ENCODE measurements around the gene GPBP1L1. TPM values are rescaled to one million over a fixed set of nuclear protein-coding genes. Genes with fewer than 3 reads are reported as not detected.
"Not testable (repeated sequence)": the region's sequence is repeated elsewhere in the genome, so short reads cannot be mapped to it uniquely, and the experiment has no call there.

GPBP1L1 gene, protein sequence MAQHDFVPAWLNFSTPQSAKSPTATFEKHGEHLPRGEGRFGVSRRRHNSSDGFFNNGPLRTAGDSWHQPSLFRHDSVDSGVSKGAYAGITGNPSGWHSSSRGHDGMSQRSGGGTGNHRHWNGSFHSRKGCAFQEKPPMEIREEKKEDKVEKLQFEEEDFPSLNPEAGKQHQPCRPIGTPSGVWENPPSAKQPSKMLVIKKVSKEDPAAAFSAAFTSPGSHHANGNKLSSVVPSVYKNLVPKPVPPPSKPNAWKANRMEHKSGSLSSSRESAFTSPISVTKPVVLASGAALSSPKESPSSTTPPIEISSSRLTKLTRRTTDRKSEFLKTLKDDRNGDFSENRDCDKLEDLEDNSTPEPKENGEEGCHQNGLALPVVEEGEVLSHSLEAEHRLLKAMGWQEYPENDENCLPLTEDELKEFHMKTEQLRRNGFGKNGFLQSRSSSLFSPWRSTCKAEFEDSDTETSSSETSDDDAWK
- 100 to 1,000 TPM in 4 of 5 donors, 10 to 100 TPM in 1; 87.8 to 131 (median 118) TPM for polyA plus RNA-seq (ENCODE audit: insufficient read depth in 1 of 5, insufficient read length in 5 of 5, low replicate concordance in 1 of 5)
- long read RNA-seq, donor 1, transcript GPBP1L1-201 (12 exons, 3,599 nt), result major isoform, 7 of 143 reads
- long read RNA-seq, donor 1, partial matches to known transcripts, result 97 of 143 reads
- long read RNA-seq, donor 1, other reads (novel, unspliced or antisense), result 31 of 143 reads
- long read RNA-seq, donor 2, transcript GPBP1L1-201 (12 exons, 3,599 nt), result major isoform, 5 of 9 reads
- long read RNA-seq, donor 2, partial matches to known transcripts, result 0 of 9 reads
- long read RNA-seq, donor 2, other reads (novel, unspliced or antisense), result 0 of 9 reads
- long read RNA-seq, donor 3, transcript GPBP1L1-209 (3 exons, 560 nt), result major isoform, 5 of 24 reads
- long read RNA-seq, donor 3, transcript GPBP1L1-202 (13 exons, 3,736 nt), result major isoform, 5 of 24 reads
- long read RNA-seq, donor 3, partial matches to known transcripts, result 5 of 24 reads
- long read RNA-seq, donor 3, other reads (novel, unspliced or antisense), result 0 of 24 reads
- long read RNA-seq, donor 4, partial matches to known transcripts, result 0 of 8 reads
- long read RNA-seq, donor 4, other reads (novel, unspliced or antisense), result 0 of 8 reads
- long read RNA-seq, donor 5, partial matches to known transcripts, result 0 of 18 reads
- long read RNA-seq, donor 5, other reads (novel, unspliced or antisense), result 0 of 18 reads
- long read RNA-seq, donor 6, transcript GPBP1L1-207 (3 exons, 964 nt), result major isoform, 8 of 25 reads
- long read RNA-seq, donor 6, transcript GPBP1L1-201 (12 exons, 3,599 nt), result minor isoform, 6 of 25 reads
- long read RNA-seq, donor 6, partial matches to known transcripts, result 0 of 25 reads
- long read RNA-seq, donor 6, other reads (novel, unspliced or antisense), result 0 of 25 reads
- long read RNA-seq, donor 7, partial matches to known transcripts, result 7 of 60 reads
- long read RNA-seq, donor 7, other reads (novel, unspliced or antisense), result 45 of 60 reads
- long read RNA-seq, donor 8, partial matches to known transcripts, result 38 of 62 reads
- long read RNA-seq, donor 8, other reads (novel, unspliced or antisense), result 12 of 62 reads

- peak; percentile 98 for DNase-seq
Measured at GRCh38 chr1:45686288-45687013, at the start of gene GPBP1L1. TSS of gene GPBP1L1 (minus strand) at chr1:45686533. CDS start at chr1:45659087, 27,446 bp downstream.

DNA sequence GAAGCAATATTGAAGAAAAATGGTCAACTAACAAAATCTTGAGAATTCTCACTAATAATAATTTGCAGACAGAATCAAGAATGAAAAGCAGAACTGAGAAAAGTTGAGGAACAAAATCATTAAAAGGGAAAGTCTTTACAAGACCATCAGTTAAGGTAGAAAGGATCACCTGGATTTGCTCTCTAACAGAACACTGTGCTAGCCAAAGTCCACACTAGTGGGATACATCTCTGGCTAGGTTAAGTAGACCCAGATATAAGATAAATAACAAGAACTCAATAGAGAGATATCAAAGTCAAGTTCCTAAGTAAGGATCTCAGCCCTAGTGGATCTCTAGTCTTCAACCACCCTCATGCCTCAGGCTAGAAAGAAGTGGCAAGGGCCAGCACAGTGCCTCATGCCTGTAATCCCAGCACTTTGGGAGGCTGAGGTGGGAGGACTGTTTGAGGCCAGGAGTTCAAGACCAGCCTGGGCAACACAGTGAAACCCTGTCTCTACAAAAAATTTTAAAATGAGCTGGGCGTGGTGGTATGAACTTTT, 44.5 kb upstream of the GPBP1L1 start:
- no peak for DNase-seq

GRCh38 chr1:45730075-45730779, 43.9 kb upstream of the GPBP1L1 start:
- DNase-seq, result peak; percentile 13 to 19

- DNase-seq, result not testable (repeated sequence)
Measured at GRCh38 chr1:45726007-45726406, 39.7 kb upstream of the GPBP1L1 start.

GRCh38 chr1:45723248-45723930, 37.1 kb upstream of the GPBP1L1 start:
- DNase-seq, result no peak

DNA sequence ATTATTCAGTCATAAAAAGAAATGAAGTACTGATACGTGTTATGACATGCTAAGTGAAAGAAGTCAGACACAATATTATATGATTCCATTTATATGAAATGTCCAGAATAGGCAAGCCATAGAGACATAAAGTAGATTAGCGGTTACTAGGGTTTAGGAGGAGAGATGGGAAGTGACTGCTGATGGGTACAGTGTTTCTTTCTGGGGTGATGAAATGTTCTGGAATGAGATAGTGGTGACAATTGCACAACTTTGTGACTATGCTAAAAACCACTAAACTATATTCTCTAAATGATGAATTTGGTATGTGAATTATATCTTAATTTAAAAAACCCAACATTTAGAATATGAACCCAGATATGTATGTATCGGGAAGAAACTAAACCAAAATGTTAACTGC, 36.5 kb upstream of the GPBP1L1 start:
- no peak for DNase-seq

- DNase-seq, result no peak
Measured at GRCh38 chr1:45721207-45721606, 34.9 kb upstream of the GPBP1L1 start.

DNA sequence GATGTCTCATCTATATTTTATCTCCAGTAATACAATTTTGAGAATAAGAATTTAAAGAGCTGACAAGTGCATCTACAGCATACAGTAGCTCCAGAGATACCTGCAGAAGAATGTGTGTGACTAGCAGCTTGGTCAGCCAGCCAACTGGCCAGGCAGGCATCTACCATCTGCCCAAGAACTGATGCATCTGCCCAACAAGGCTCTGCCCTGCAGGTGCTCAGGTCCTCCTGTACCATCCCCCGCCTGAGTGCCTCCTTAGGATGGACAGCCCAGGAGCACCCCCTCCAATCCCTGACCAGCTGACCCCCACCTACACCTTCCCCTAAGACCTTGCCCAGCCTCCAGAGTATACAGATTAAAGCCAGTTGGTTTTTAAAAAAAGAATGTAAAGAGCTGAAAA, 32.0 kb upstream of the GPBP1L1 start:
- no peak for DNase-seq

GRCh38 chr1:45717386-45717785, 31.1 kb upstream of the GPBP1L1 start:
- not testable (repeated sequence) for DNase-seq

- DNase-seq, result no peak
Measured at GRCh38 chr1:45716700-45717099, 30.4 kb upstream of the GPBP1L1 start.

- DNase-seq, result no peak
Measured at GRCh38 chr1:45713711-45714110, 27.4 kb upstream of the GPBP1L1 start.

DNA sequence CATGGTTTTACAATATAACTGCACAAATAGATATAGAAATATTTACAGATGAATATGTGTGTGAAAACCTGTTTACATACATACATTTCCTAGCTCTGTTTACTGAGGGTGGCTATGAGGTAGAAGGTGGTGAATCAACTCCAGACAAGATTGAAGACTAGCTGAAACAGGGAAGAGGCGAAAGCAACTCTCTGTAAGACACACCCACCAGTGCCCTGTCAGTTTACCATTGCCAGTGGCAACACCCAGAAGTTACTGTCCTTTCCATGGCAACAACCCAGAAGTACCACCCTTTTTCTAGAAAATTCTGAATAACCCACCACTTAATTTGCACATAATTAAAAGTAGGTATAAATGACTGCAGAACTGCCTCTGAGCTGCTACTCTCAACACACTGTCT, 18.3 kb upstream of the GPBP1L1 start:
- no peak for DNase-seq

DNA sequence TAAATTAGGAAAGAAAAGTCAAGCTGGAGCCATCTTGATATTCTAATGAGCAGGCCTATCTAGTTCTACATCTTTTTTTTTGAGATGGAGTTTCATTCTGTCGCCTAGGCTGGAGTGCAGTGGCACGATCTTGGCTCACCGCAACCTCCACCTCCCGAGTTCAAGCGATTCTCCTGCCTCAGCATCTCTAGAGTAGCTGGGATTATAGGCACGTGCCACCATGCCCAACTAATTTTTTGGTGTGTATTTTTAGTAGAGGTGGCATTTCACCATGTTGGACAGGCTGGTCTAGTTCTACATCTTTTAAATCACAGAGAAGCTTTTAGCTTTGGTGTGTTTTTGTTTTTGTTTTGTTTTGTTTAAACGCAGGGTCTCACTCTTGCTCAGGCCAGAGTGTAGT, 8.5 kb upstream of the GPBP1L1 start:
- no peak for DNase-seq

DNA sequence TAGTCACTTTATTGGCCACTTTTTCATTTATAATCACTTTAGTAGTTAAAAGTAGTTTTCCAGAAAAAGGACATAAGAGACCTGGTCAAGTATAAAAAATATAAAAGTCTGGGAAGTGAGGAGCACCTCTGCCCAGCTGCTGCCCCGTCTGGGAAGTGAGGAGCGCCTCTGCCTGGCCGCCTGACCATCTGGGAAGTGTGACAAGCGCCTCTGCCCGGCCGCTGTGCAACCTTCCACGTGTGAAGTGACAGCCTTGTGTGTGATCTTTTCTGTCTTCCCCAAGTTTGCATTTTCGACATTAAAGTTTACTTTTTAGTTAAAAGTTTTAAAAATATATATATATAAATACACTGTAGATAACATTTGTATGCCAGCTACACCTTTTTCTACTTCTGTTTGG, 7.5 kb upstream of the GPBP1L1 start:
- DNase-seq, result not testable (repeated sequence)

GRCh38 chr1:45687754-45688740, 1.7 kb upstream of the GPBP1L1 start, which contains the start of gene TMEM69:
TSS of gene TMEM69 (plus strand) at chr1:45688181. CDS start at chr1:45691069, 2,888 bp downstream.
- DNase-seq, result peak; percentile 86

GRCh38 chr1:45687014-45687753, 851 bp upstream of the GPBP1L1 start:
- DNase-seq, result peak; percentile 99

GRCh38 chr1:45686015-45686287, 382 bp downstream of the GPBP1L1 start:
- no peak for DNase-seq
